Endothelial cell of umbilical vein (primary cell): ENCODE results near the gene KRT26. TPM values are rescaled to one million over a fixed set of nuclear protein-coding genes. Genes with fewer than 3 reads are reported as not detected.

ENCODE experiments used
- BruUV-seq: library from RNA; stranded (reverse); fragments of 400-500 nt; replicated peaks from 2 replicates; lab custom pipeline; 2021; lab: Mats Ljungman, UMichigan
- CTCF ChIA-PET: fragments of 300-600, 350-600 bp; sonication (Branson Sonifier 250); formaldehyde crosslinking; loops from one replicate; lab custom pipeline; 2021; ENCODE audit warnings: antibody characterized with exemption, inconsistent platforms; lab: Charles Lee
- POLR2A ChIA-PET: fragments of 300-600, 350-600 bp; sonication (Branson Sonifier 250); formaldehyde crosslinking; loops from one replicate; lab custom pipeline; 2021; ENCODE audit warnings: antibody characterized with exemption, inconsistent platforms; lab: Charles Lee
- DNase-seq: peaks from one replicate; pipeline ENCODE4 v3.0.0-alpha.2; 2011; ENCODE audit warnings: low read depth, low spot score
- FAIRE-seq: peaks from 2 replicates; lab custom pipeline; 2011; peaks lifted over from hg19 to GRCh38; lab: Jason Lieb, UNC
- H2AFZ ChIP-seq: 2 replicates; pipeline ENCODE4 v1.6.0; 2012; ENCODE audit warnings: low read depth, low read length, control low read depth, inconsistent platforms
- H3K27ac ChIP-seq: 2 replicates; pipeline ENCODE4 v1.5.1; 2011; ENCODE audit warnings: low read depth, mild to moderate bottlenecking, control low read depth, low read length, moderate library complexity; ENCODE audit not compliant: insufficient read depth
- H3K27me3 ChIP-seq, 2 experiments: 2 replicates each; pipeline versions ENCODE4 v1.6.0 to v1.6.1; 2011; ENCODE audit warnings: low read length in 2 of 2, mixed read lengths in 1 of 2; ENCODE audit not compliant: control insufficient read depth in 2 of 2, insufficient read depth in 2 of 2
- H3K36me3 ChIP-seq, 2 experiments: 2 replicates in 1 of 2; 3 replicates in 1 of 2; pipeline ENCODE4 v1.5.1; 2011; ENCODE audit warnings: low read length in 2 of 2, mild to moderate bottlenecking in 1 of 2, moderate library complexity in 1 of 2; ENCODE audit not compliant: control insufficient read depth in 2 of 2, insufficient read depth in 2 of 2; ENCODE audit errors: extremely low read depth in 1 of 2
- H3K4me1 ChIP-seq: 3 replicates; pipeline ENCODE4 v1.5.1; 2011; ENCODE audit warnings: mild to moderate bottlenecking, low read length; ENCODE audit not compliant: control insufficient read depth, insufficient read depth; ENCODE audit errors: extremely low read depth
- H3K4me2 ChIP-seq: 2 replicates; pipeline ENCODE4 v1.6.1; 2011; ENCODE audit warnings: low read length, control low read depth, mixed read lengths; ENCODE audit not compliant: insufficient read depth
- H3K4me3 ChIP-seq, 3 experiments: fragments of 200-600 bp in 1 of 3; sonication (generic), shearing (Covaris generic) in 1 of 3; replicated peaks in 1 of 3; 2 replicates each; pipeline ENCODE4 v1.5.1; 2011 to 2016; ENCODE audit warnings: control low read depth in 3 of 3, low read length in 3 of 3, mild to moderate bottlenecking in 2 of 3, inconsistent platforms in 1 of 3, low read depth in 1 of 3, moderate library complexity in 1 of 3; ENCODE audit not compliant: insufficient read depth in 1 of 3
- H3K79me2 ChIP-seq: 2 replicates; pipeline ENCODE4 v1.6.0; 2012; ENCODE audit warnings: low read length, inconsistent platforms; ENCODE audit not compliant: control insufficient read depth, insufficient read depth
- H3K9ac ChIP-seq: replicated peaks from 2 replicates; pipeline ENCODE3; 2011; ENCODE audit warnings: low read length, control low read depth; ENCODE audit not compliant: insufficient read depth; ENCODE audit errors: extremely low read depth
- H3K9me1 ChIP-seq: replicated peaks from 3 replicates; pipeline ENCODE4 v1.6.0; 2011; ENCODE audit warnings: mild to moderate bottlenecking, low read length; ENCODE audit not compliant: control insufficient read depth, insufficient read depth; ENCODE audit errors: extremely low read depth
- H3K9me3 ChIP-seq: replicated peaks from 2 replicates; pipeline ENCODE4 v1.5.1; 2012; ENCODE audit warnings: low read length, inconsistent platforms; ENCODE audit not compliant: control insufficient read depth, insufficient read depth
- H4K20me1 ChIP-seq: replicated peaks from 2 replicates; pipeline ENCODE3; 2011; ENCODE audit warnings: mild to moderate bottlenecking, low read length; ENCODE audit not compliant: control insufficient read depth, insufficient read depth; ENCODE audit errors: extremely low read depth
- CTCF ChIP-seq, 2 donors: IDR thresholded peaks; 1 replicate in 1 of 2; 2 replicates in 1 of 2; pipeline ENCODE4 v1.5.1; 2011; ENCODE audit warnings: low read length in 2 of 2, mild to moderate bottlenecking in 2 of 2, moderate library complexity in 2 of 2, control low read depth in 1 of 2, inconsistent platforms in 1 of 2, low read depth in 1 of 2; ENCODE audit not compliant: insufficient read depth in 1 of 2; ENCODE audit errors: extremely low read depth in 1 of 2
- EZH2 ChIP-seq: IDR thresholded peaks from 2 replicates; pipeline ENCODE4 v1.6.1; 2012; ENCODE audit warnings: borderline replicate concordance, low read depth, mild to moderate bottlenecking, moderate library complexity, low read length, inconsistent platforms; ENCODE audit not compliant: severe bottlenecking
- FOS ChIP-seq: IDR thresholded peaks from 2 replicates; pipeline ENCODE4 v1.6.1; 2011; ENCODE audit warnings: mild to moderate bottlenecking, low read length, moderate library complexity, borderline replicate concordance; ENCODE audit not compliant: insufficient read depth
- GATA2 ChIP-seq: IDR thresholded peaks from 2 replicates; pipeline ENCODE4 v1.7.0; 2011; ENCODE audit warnings: low read depth, mild to moderate bottlenecking, moderate library complexity, mixed read lengths, low read length; ENCODE audit not compliant: insufficient read length, insufficient read depth
- JUN ChIP-seq: IDR thresholded peaks from 2 replicates; pipeline ENCODE4 v1.6.1; 2011; ENCODE audit warnings: borderline replicate concordance, low read depth; ENCODE audit not compliant: insufficient read length, insufficient read depth
- MYC ChIP-seq: IDR thresholded peaks from one replicate; pipeline ENCODE4 v1.6.1; 2011; ENCODE audit warnings: mild to moderate bottlenecking, low read depth, low read length
- POLR2A ChIP-seq: IDR thresholded peaks from 2 replicates; pipeline ENCODE4 v1.6.1; 2012; ENCODE audit warnings: low read depth, mild to moderate bottlenecking, control low read depth, low read length
- POLR2AphosphoS5 ChIP-seq: IDR thresholded peaks from 2 replicates; pipeline ENCODE4 v1.6.1; 2012; ENCODE audit warnings: low read depth, mild to moderate bottlenecking, control low read depth, low read length, moderate library complexity; ENCODE audit not compliant: insufficient read depth
- dilution Hi-C: fragments of 300-500 bp; cut with MboI; formaldehyde crosslinking; loops from one replicate; pipeline ENCODE4 v1.15.0; 2019; ENCODE audit warnings: low sequenced_read_pairs; ENCODE audit not compliant: extremely low pct_ligation_motif_present
- intact Hi-C: fragments of 100-400 bp; cut with micrococcal nuclease; formaldehyde crosslinking; loops from one replicate; pipeline ENCODE4 v1.10.0; 2022
- polyA plus RNA-seq, 4 experiments: library from polyadenylated mRNA; depleted of rRNA in 3 of 4; stranded (reverse) in 3 of 4; unstranded in 1 of 4; fragments of >200 nt; gene quantifications; 2 replicates each; pipeline versions ENCODE4 v1.2.1 to v1.2.3, GENCODE V29; 2011 to 2012; ENCODE audit warnings: missing spikeins in 1 of 4
- total RNA-seq: library from RNA; stranded (reverse); gene quantifications from 2 replicates; pipeline ENCODE4 v1.2.3, GENCODE V29; 2021
- TF ChIP-seq, protein P1 (sequence below): IDR thresholded peaks from 2 replicates; pipeline ENCODE4 v1.6.1; 2011; ENCODE audit not compliant: insufficient read depth, insufficient read length

The KRT26 gene
- total and polyA plus RNA-seq, 2 donors (not counting 3 experiments of a cell fraction or from before 2014, with no cell fraction given) = not detected

GRCh38 chr17:40763752-40764151 lies 8.2 kb downstream of the KRT26 start:
- Histone ChIP-seq H3K4me2 (no peak overlapping the region), H3K79me2 (no peaks in the 10 kb centered on the region), H4K20me1 (no peaks in the 10 kb centered on the region), H2AFZ (no peak overlapping the region), H3K9me3 (no peaks in the 10 kb centered on the region), H3K36me3 (no peaks in the 10 kb centered on the region), H3K9me1 (no peaks in the 10 kb centered on the region), H3K27me3 (peaks cover 2 to 5% of the 10 kb centered on the region in 2 experiments), H3K4me3 (no peak overlapping the region), H3K9ac (no peak overlapping the region), H3K4me1 (no peaks in the 10 kb centered on the region), H3K27ac (no peak overlapping the region)
- no peak for FAIRE-seq
- no TSS peak for BruUV-seq
- intact Hi-C loops (no loop called here), dilution Hi-C loops (no loop called here)
- ChIA-PET CTCF (no interaction called here), POLR2A (no interaction called here)
- DNase-seq = no peak
- TF ChIP-seq FOS (no peak), POLR2A (no peak), MYC (no peak), JUN (no peak), EZH2 (no peak), GATA2 (no peak), CTCF (IDR thresholded peaks at IDR 0.05; ENCODE audit: extremely low read depth in 1 of 2, insufficient read depth in 1 of 2, low read depth in 1 of 2, low read length in 2 of 2) (no peak), POLR2AphosphoS5 (no peak)
- TF ChIP-seq, protein P1, sequence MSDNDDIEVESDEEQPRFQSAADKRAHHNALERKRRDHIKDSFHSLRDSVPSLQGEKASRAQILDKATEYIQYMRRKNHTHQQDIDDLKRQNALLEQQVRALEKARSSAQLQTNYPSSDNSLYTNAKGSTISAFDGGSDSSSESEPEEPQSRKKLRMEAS = no peak
